KMS-11 (cell line): ENCODE data around the gene SMIM29.

Experiments used
- H2AFZ ChIP-seq: fragments of 200-600 bp; sonication (generic); 2 replicates; pipeline ENCODE4 v1.6.1; 2016; ENCODE audit warnings: antibody characterized with exemption, mixed run types, low read depth
- H3K27ac ChIP-seq: fragments of 200-600 bp; sonication (generic); 2 replicates; pipeline ENCODE4 v1.6.1; 2016; ENCODE audit warnings: mild to moderate bottlenecking, mixed run types
- H3K27me3 ChIP-seq: fragments of 200-600 bp; sonication (generic); 2 replicates; pipeline ENCODE4 v1.6.1; 2017; ENCODE audit warnings: mild to moderate bottlenecking, low read depth, mixed run types, moderate library complexity; ENCODE audit not compliant: insufficient read depth
- H3K36me3 ChIP-seq: fragments of 200-600 bp; sonication (generic); 2 replicates; pipeline ENCODE4 v1.6.1; 2017; ENCODE audit warnings: mild to moderate bottlenecking, mixed run types; ENCODE audit not compliant: insufficient read depth
- H3K4me1 ChIP-seq: fragments of 200-600 bp; sonication (generic); 2 replicates; pipeline ENCODE4 v1.6.1; 2016; ENCODE audit warnings: mild to moderate bottlenecking, low read depth, mixed run types; ENCODE audit not compliant: poor library complexity, severe bottlenecking
- H3K4me2 ChIP-seq: fragments of 200-600 bp; sonication (generic); 2 replicates; pipeline ENCODE4 v1.7.0; 2016; ENCODE audit warnings: mild to moderate bottlenecking, mixed run types
- H3K4me3 ChIP-seq: fragments of 200-600 bp; sonication (generic); IDR thresholded peaks from 2 replicates; pipeline ENCODE4 v1.6.1; 2017; ENCODE audit warnings: low read depth, low read length, mixed read lengths; ENCODE audit not compliant: insufficient read depth
- H3K79me2 ChIP-seq: fragments of 200-600 bp; sonication (generic); 2 replicates; pipeline ENCODE4 v1.6.1; 2016; ENCODE audit warnings: low read depth, mixed run types; ENCODE audit not compliant: insufficient read depth
- H3K9ac ChIP-seq: fragments of 200-600 bp; sonication (generic); 2 replicates; pipeline ENCODE4 v1.6.1; 2016; ENCODE audit warnings: mild to moderate bottlenecking, mixed run types
- H4K20me1 ChIP-seq: fragments of 200-600 bp; sonication (generic); 2 replicates; pipeline ENCODE4 v1.6.1; 2016; ENCODE audit warnings: mild to moderate bottlenecking, mixed run types; ENCODE audit not compliant: insufficient read depth
- TF ChIP-seq, protein P1 (sequence below): fragments of 200-600 bp; sonication (generic); conservative IDR thresholded peaks from 2 replicates; pipeline ENCODE4 v1.6.1; 2017; ENCODE audit warnings: low read depth, mild to moderate bottlenecking, antibody characterized with exemption, low read length, moderate library complexity, mixed read lengths

The SMIM29 gene

DNA sequence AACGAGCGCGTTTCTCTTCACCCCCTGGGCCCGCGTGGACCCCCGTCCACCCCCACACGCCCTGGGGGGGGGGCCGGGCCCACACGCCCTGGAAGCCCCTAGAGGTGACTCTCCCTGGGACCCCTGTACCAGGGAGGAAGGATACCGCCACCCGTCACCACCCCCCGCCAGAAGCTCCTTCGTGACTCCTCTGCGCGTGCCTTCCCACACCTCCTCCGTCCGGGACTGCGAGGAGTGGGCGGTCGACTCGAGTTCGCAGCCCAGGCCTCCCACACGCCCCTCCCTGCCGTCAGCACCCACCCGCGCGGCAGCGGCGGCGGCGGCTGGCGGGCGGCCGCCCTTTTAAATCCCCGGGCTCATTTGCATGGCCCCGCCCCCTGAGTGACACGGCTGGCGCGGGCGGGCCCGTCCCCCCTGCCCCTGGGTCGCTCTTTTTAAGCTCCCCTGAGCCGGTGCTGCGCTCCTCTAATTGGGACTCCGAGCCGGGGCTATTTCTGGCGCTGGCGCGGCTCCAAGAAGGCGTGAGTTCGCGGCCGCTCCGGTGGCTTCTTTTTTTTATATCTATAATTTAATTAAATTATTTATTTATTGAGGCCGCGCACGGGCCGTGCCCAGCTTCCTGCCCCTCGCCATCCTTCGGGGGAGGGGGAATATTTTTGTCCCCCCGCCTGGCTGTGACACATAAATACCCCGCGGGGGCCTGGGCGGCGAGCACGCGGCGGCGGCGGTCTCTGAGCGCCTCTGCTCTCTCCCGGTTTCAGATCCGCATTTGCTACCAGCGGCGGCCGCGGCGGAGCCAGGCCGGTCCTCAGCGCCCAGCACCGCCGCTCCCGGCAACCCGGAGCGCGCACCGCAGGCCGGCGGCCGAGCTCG, 12.1 kb downstream of the SMIM29 start, which contains the start of gene HMGA1:
HMGA1 (plus strand) TSS at position 431 of the 873 bp plus-strand sequence. CDS start 3,908 bp downstream, outside the sequence.
- Histone ChIP-seq H3K27me3 (no peaks in the 10 kb centered on the region), H3K4me2 (peak within 1 kb of the TSS; percentile 87), H4K20me1 (no peaks in the 10 kb centered on the region), H3K27ac (peak within 1 kb of the TSS; percentile 96), H3K36me3 (no peaks in the 10 kb centered on the region; the same call in 1 of the 2 replicates), H3K4me1 (peaks cover 14% of the 10 kb centered on the region), H3K4me3 (no peak within 1 kb of the TSS), H3K9ac (peak within 1 kb of the TSS; percentile 100), H2AFZ (peak within 1 kb of the TSS; percentile 59), H3K79me2 (peaks cover 42% of the 10 kb centered on the region)
- TF ChIP-seq, protein P1, sequence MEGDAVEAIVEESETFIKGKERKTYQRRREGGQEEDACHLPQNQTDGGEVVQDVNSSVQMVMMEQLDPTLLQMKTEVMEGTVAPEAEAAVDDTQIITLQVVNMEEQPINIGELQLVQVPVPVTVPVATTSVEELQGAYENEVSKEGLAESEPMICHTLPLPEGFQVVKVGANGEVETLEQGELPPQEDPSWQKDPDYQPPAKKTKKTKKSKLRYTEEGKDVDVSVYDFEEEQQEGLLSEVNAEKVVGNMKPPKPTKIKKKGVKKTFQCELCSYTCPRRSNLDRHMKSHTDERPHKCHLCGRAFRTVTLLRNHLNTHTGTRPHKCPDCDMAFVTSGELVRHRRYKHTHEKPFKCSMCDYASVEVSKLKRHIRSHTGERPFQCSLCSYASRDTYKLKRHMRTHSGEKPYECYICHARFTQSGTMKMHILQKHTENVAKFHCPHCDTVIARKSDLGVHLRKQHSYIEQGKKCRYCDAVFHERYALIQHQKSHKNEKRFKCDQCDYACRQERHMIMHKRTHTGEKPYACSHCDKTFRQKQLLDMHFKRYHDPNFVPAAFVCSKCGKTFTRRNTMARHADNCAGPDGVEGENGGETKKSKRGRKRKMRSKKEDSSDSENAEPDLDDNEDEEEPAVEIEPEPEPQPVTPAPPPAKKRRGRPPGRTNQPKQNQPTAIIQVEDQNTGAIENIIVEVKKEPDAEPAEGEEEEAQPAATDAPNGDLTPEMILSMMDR, result no peak

DNA sequence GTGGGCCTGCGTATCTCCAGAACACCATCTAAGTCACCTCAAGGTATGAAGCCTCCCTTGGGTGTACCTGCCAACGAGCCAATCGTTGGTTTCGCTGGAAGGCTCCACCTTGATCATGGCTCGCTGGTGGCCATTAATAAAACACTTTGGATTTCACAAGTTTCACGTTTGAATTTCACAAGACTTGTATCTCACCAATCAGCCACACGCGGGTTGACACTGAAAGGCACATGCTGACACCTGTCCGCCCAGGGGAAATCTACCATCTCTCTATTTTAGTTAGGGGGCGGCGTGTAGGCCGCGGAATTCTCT, 12.7 kb downstream of the SMIM29 start:
- Histone ChIP-seq H3K4me1 (peaks cover 14% of the 10 kb centered on the region), H3K27ac (peak overlapping the region; percentile 81), H3K4me2 (peak overlapping the region; percentile 87), H2AFZ (peak overlapping the region; percentile 59), H3K79me2 (peaks cover 36% of the 10 kb centered on the region), H3K36me3 (no peaks in the 10 kb centered on the region; the same call in 1 of the 2 replicates), H3K27me3 (no peaks in the 10 kb centered on the region), H4K20me1 (no peaks in the 10 kb centered on the region), H3K9ac (peak overlapping the region; percentile 83), H3K4me3 (no peak overlapping the region)
- TF ChIP-seq, protein P1, result no peak

DNA sequence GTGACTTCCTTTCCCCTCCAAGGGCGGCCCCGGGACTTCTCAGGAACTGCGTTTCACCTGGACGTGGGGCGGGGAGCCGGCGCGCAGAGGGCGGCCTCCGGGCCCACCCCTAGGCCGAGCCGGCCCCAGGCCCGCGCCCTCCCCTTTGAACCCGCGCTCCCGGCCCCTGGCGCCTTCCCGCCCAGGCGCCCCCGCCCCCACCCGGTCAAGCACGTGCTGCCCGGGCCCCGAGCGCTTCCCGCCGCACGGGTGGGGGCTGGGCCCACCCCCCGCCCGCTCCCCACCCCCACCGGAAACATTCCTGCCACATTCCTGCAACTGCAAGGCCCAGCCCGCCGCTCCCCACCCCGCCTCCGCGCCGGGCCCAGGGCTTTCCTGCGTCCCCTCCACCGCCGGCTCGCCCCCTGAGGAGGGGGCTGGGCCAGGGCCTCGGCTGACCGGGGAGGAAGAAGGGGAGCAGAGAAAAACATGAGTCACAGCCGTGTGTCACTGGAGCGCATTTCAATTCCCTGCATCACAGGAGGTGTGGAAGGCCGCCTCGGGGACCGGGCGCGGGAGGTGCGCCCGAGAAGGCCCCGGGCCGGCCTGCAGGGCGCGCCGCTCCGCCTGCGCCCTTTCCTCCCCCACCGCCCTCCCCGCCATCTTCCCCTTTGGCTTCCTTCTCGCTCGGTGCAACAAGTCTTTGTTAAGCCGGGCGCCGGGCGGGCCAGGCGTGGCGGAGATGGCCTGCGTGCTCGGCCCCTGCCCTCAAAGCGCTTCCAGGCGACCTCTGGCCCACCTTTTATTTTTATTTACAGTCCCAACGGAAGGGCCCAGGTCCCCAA, 13.3 kb downstream of the SMIM29 start:
- Histone ChIP-seq H3K79me2 (peaks cover 30% of the 10 kb centered on the region), H3K4me3 (no peak overlapping the region), H4K20me1 (no peaks in the 10 kb centered on the region), H3K9ac (peak overlapping the region; percentile 83), H3K27ac (peak overlapping the region; percentile 81), H2AFZ (peak overlapping the region; percentile 59), H3K36me3 (no peaks in the 10 kb centered on the region; the same call in 1 of the 2 replicates), H3K27me3 (no peaks in the 10 kb centered on the region), H3K4me1 (peaks cover 14% of the 10 kb centered on the region), H3K4me2 (peak overlapping the region; percentile 87)
- TF ChIP-seq, protein P1, result no peak

DNA sequence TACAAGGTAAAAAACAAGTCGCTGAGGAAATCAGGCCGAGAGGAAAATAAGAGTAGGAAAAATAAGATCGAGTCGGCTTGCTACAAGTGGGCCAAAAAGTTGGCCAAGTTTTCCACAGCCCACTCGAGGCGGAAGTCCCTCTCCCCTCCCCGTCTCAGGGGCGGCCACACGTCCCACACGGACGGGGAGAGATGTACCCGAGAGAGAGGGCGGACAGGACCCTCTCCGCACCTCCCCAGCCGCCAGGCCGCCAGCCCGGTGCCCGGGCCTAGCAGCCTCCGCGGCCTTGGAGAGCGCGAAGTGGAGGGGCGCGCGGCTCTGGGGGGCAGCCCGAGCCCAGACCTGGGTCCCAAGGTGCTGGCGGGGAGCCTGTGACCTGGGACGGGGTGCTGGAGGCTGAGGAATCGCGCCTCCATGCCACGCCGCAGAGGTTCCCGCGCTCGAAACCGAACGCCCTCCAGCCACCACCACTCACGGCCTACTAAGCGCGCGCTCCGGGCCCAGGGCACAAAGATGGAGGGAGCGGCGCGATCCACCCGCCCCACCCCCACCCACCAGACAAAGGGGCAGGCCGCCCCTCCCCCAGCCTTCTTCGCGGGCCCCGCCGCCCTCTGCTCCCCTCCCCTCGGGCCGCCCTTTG, 14.0 kb downstream of the SMIM29 start:
- peaks cover 23% of the 10 kb centered on the region for H3K79me2 ChIP-seq
- H3K4me2 ChIP-seq, result no peak overlapping the region
- no peak overlapping the region for H3K27ac ChIP-seq
- H3K4me1 ChIP-seq, result peaks cover 10% of the 10 kb centered on the region
- TF ChIP-seq, protein P1, result no peak
- no peak overlapping the region for H3K9ac ChIP-seq
- no peak overlapping the region for H3K4me3 ChIP-seq
- H3K36me3 ChIP-seq, result no peaks in the 10 kb centered on the region; the same call in 1 of the 2 replicates
- H4K20me1 ChIP-seq, result no peaks in the 10 kb centered on the region
- no peaks in the 10 kb centered on the region for H3K27me3 ChIP-seq
- no peak overlapping the region for H2AFZ ChIP-seq
